Fibroblast of the aortic adventitia (primary cell): ENCODE results near the gene TAF11L3. TPM values are rescaled to one million over a fixed set of nuclear protein-coding genes. Genes with fewer than 3 reads are reported as not detected.
"Not testable (repeated sequence)": the region's sequence is repeated elsewhere in the genome, so short reads cannot be mapped to it uniquely, and the experiment has no call there.

Experiments used
- DNase-seq: peaks from one replicate; pipeline ENCODE4 v3.0.0-alpha.2; 2010; ENCODE audit warnings: low read depth
- H3K4me3 ChIP-seq: 2 replicates; pipeline ENCODE4 v1.5.1; 2011; ENCODE audit warnings: low read depth, mild to moderate bottlenecking, control low read depth, low read length, moderate library complexity
- CTCF ChIP-seq: IDR thresholded peaks from 2 replicates; pipeline ENCODE4 v1.5.1; 2011; ENCODE audit warnings: mild to moderate bottlenecking, low read length, control low read depth, inconsistent platforms; ENCODE audit not compliant: insufficient read depth
- total RNA-seq: library from RNA; depleted of rRNA; stranded (reverse); fragments of >200 nt; gene quantifications from 2 replicates; pipeline ENCODE4 v1.2.3, GENCODE V29; 2012; ENCODE audit warnings: low replicate concordance

Gene TAF11L3
- total RNA-seq, 1 donor = not detected

DNA sequence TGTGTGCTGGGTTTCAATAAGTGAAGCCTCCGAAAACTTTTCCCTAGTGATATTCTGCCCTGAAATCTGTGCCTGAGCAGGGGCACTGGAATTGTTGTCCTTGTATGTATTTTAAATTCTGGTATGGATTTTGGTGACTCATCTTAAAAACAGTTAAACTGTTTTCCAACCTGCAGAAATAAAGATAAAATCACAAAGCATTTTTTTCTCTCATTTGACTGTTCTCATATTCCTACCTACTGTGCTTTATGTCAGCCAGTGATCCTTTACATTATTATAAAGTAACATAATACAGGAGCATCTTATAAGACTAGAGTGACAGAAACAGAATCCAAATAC is 31.0 kb upstream of the TAF11L3 start:
- TF ChIP-seq CTCF = no peak
- no peak for DNase-seq
- H3K4me3 ChIP-seq = no peak overlapping the region

- not testable (repeated sequence) for DNase-seq, H3K4me3 ChIP-seq
Measured at GRCh38 chr5:17491257-17491656, 26.9 kb upstream of the TAF11L3 start.

- no peak for TF ChIP-seq CTCF
- DNase-seq = no peak
- H3K4me3 ChIP-seq = no peak overlapping the region
Measured at GRCh38 chr5:17492770-17493169, 25.4 kb upstream of the TAF11L3 start.

GRCh38 chr5:17497446-17497845 is 20.7 kb upstream of the TAF11L3 start:
- DNase-seq = no peak
- TF ChIP-seq CTCF = no peak
- H3K4me3 ChIP-seq = no peak overlapping the region

DNA sequence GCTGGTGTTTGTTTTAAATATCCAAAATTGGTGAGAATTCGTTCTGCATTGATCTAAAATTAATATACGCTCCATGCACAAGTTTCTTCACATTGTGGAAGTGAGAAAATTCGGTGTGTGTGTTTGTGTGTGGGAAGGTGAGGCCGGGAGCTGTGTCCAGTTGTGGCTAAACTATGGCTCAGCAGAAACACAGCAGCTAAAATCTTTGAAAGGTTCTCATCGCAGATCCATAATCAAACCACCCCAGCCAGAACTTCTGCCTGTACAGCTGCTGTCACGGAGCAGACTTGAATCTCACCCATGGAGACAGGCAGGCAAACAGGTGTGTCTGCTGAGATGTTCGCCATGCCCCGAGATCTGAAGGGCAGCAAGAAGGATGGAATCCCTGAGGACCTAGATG is 20.2 kb upstream of the TAF11L3 start, which contains the start of gene TAF11L2:
Gene TAF11L2, plus strand, starts transcription at position 301 of the 400 bp plus-strand sequence.
- H3K4me3 ChIP-seq, DNase-seq: not testable (repeated sequence)

GRCh38 chr5:17511775-17512325 is 6.3 kb upstream of the TAF11L3 start:
- no peak for DNase-seq
- H3K4me3 ChIP-seq = no peak overlapping the region
- no peak for TF ChIP-seq CTCF

- H3K4me3 ChIP-seq, DNase-seq: not testable (repeated sequence)
Measured at GRCh38 chr5:17517526-17517925, 641 bp upstream of the TAF11L3 start.

- not testable (repeated sequence) for DNase-seq, H3K4me3 ChIP-seq
Measured at GRCh38 chr5:17519508-17519907, 1.3 kb downstream of the TAF11L3 start.

DNA sequence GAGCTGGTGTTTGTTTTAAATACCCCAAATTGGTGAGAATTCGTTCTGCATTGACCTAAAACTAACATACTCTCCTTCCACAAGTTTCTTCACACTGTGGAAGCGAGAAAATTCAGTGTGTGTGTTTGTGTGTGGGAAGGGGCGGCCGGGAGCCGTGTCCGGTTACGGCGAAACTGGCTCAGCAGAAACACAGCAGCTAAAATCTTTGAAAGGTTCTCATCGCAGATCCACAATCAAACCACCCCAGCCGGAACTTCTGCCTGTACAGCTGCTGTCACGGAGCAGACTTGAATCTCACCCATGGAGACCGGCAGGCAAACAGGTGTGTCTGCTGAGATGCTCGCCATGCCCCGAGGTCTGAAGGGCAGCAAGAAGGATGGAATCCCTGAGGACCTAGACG is 3.3 kb downstream of the TAF11L3 start, which contains the start of gene TAF11L4:
Gene TAF11L4, plus strand, starts transcription at position 301 of the 400 bp plus-strand sequence.
- DNase-seq, H3K4me3 ChIP-seq: not testable (repeated sequence)

- DNase-seq, H3K4me3 ChIP-seq: not testable (repeated sequence)
Measured at GRCh38 chr5:17524935-17525334, 6.8 kb downstream of the TAF11L3 start, which contains the start of gene TAF11L5. Gene TAF11L5 (plus strand): TSS chr5:17525235.

DNA sequence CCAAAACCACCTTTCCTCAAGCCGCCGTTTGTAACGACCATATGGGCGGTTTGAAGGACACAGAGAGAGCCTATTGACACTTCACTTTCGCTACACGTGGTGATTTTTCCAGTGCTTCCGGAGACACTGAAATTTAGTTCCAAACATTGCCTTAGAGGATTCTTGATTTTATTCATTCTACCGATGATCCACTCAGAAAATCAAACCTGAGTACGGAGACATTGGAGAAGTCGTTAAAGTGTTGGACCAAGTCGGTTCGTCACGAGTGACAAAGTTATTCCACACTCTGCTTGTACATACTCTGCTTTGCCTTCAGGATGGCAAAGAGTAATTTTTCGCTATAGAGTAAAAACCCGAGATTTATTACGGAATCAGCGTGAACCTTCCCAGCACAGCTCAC is 8.3 kb downstream of the TAF11L3 start:
- DNase-seq = peak; percentile 10
- H3K4me3 ChIP-seq = not testable (repeated sequence)

DNA sequence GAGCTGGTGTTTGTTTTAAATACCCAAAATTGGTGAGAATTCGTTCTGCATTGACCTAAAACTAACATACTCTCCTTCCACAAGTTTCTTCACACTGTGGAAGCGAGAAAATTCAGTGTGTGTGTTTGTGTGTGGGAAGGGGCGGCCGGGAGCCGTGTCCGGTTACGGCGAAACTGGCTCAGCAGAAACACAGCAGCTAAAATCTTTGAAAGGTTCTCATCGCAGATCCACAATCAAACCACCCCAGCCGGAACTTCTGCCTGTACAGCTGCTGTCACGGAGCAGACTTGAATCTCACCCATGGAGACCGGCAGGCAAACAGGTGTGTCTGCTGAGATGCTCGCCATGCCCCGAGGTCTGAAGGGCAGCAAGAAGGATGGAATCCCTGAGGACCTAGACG is 10.2 kb downstream of the TAF11L3 start, which contains the start of gene TAF11L6:
Gene TAF11L6, plus strand, starts transcription at position 301 of the 400 bp plus-strand sequence.
- DNase-seq, H3K4me3 ChIP-seq: not testable (repeated sequence)
